Stimulated activated CD4-positive, alpha-beta T cell treated with anti-CD3 and anti-CD28 coated beads, TNF-alpha, amount 100 ng/mL, for 24 hours (primary cell): ENCODE results near the gene PID1.

Experiments
- DNase-seq, 3 experiments: peaks; one replicate each; pipeline ENCODE4 v3.0.0-alpha.2; 2020; ENCODE audit warnings: low read depth in 3 of 3

PID1 gene

DNA sequence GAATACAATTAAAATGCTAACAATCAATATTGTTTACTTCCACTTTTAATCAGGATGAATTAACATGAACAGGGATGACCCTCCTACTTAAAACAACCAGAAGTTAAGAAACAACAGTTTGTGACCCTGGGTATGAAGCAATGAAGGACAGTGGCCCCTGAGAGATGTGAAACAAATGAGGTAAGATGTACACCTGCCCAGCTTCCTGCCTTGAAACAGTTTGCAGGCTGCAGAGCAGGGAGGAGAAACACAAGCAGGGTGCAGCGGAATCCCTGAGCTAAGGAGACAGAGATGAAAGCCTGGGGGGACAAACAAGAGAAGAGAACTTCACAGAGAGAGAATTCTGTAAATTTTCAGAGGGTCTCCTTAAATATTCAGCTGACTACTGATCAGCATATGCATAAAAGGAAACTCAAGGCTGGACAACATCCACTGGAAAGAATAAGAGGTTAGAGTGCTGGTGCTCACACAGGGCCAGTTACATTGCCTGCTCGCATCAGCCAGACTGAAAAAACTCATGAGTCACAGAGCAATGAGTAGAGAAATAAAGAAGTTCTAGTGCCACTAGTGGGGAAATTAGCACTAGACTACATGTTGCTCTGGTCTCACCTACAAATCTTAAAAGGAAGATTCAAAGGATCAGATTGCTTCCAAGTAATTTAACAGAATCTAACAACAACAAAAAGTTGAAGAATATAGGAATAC lies 106.4 kb downstream of the PID1 start:
- DNase-seq: no peak

DNA sequence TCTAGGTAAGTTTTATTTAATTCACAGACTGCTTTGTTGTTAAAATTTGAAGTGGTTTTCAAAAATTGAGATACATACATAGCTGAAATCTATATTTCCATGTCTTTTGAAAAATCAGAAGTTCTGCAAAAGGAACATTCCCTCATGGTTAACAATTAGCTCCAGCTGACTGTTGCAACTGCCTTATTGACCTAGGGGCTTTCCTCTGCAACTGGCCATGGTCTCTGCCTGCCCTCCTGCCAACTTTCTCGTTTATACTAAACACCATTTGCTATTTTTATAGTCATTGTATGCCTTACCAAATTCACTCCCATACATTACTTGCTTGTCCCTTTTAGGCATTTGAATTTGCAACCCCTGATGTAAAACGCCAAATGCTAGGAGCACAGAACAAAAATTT lies 107.2 kb downstream of the PID1 start:
- no peak for DNase-seq

DNA sequence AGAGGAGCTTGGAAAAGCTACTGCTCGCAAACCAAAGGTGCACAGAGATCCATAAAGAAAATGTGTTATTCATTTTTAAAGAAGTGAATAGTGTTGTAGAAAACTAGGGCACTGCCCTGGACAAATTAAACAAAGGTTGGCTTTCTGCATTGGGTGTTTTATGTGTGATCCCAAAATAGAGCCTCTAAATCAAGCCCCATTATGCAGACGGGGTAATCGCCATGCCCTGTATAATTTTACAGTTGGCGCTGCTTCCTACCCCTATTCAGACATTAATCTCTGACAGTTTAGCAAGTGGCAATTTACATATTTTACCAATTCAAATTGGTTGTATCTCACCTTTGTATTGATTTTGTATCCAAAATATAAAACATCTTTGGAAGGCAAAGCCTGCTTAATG lies 109.1 kb downstream of the PID1 start:
- no peak for DNase-seq

DNA sequence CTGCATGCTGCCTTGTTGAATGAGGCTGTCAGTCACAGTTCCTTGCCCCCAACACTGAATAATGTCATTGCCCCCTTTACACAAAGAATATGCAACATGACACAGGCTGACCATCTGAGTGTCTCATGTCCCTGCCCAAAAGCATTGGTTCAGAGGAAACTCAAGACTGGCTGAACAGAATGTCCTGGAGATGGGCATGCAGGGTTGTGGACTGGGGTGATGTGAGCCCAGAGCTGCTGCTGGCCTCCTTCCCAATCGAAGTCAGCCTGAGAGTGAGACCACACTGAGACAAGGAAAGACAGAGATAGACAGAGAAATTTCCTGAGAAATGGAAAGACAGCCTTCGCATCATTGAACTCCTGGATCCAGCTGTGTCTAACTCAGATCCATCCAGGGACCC lies 110.1 kb downstream of the PID1 start:
- DNase-seq: no peak

DNA sequence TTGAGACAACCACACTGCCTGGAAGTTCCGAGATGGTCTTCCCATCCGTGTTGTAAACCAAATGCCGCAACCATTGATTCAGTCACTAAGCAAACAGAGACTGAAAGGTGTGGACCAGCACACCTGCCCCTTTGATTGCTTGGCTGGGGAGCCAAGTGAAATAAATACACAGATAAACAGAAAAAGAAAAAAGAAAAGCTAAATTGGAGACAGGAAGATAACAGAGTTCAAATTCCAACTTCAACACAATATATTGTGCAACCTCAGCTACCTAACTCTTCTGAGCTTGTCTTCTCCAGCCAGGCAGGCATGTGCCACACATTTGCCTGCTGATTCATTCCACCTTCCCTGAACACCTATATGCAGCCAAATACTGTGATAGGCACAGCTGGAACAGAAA lies 110.9 kb downstream of the PID1 start:
- no peak for DNase-seq

DNA sequence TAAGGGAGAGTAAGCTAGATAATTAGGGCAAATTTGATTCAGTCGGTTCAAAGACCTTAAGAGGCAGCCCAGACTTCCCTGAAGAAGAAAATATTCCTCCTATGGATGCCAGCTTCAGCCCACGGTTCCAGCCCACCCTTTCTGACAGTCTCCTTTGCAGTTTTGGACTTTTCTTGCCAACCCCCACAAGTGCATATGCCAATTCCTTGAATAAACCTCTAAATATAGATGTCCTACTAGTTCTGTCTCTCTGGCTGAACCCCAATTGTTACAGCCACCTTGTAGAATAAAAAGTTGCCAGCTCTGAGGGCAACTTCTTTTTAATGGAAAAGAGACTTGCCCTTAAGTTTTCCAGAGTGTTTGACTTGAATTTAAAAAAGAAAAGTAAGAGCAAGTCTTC lies 111.7 kb downstream of the PID1 start:
- no peak for DNase-seq

DNA sequence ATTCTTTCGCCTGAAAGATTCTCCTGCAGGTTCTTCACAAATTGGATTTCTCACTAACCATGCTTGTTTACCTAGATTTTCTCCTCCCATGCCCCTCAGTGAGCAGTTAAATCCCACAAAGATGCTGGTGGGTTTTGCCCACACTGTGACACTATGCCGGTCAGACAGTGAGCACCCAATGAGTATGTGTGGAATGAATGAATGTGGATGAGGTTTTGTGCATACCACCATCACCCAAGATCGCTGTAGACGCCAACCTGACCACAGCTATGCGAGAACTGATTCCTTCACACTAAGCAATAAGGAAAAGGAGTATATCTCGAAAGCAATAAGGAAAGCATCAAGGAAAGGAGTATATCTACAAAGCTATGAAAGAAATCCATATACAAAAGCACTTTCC lies 116.7 kb downstream of the PID1 start:
- no peak for DNase-seq

DNA sequence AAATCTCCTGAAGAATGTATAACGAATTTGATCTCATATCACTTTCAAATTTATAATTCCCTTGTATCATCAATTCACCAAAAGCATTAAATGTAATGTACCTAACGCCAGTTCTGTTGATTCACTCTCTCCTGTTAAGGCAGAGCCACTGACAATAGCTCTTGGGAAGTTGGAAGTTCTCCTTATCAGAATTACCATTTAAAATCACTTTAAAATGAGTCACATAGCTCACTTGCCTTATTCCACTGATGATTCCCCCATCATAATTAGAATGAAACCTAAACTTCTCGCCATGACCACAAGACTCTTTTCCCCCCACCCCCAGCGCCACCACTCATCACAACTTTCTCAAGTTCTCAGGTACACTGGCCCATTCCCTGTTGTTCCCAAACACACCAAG lies 117.1 kb downstream of the PID1 start:
- no peak for DNase-seq

DNA sequence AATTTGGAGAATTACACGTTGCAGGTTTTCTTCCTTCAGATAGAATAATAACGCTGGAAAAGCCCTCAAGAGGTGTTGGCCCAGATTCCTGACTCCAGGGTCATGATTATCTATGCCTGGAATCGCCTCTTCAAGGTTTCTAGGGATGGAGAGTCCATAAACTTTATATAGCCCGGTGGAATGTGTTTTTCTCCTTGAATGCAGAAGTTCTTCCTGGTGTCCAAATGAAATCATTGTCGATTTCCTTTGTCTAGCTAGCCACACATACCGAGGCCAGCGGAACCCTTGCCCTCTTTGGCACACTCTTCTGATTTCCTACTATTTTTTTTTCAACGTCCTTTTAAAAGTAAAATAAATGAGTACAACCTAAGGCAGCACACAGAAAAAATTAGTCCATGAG lies 117.8 kb downstream of the PID1 start:
- DNase-seq: no peak

DNA sequence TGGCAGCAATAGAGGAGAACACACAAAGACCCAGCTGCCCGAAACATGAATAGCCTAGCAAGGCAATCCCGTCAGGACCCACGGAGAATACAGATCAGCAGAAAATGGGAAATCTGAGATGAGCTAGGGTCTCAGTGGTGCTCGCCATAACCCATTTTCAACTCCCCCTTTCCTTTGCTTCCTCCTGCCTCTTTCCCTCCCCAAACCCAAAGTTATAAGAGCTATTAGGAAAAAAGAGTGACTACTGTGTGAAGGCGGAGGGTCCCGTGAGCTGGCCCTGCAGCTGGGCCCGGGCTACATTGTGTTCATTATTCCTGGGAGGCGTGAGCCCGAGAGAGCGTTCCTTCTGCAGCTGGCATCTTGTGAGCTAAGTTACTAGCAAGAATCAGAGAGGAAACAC lies 118.4 kb downstream of the PID1 start:
- no peak for DNase-seq

DNA sequence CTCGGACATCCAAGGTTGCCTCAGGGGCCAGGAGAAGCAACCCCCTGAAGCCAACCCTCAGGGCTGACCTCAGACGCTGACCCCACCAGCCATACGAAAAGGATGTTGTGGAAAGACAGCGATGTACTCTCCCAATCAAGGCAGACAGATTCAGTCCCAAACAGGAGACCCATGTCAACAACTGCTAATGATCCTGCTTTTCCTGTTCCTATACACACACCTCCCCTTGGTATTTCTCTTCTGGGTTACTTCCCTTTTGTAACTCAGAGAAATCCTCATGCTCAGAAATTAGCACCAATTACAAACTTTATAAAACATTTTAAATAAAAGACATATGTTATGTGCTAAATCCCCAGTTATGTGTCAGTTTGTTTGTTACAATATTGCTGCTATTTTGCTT lies 120.8 kb downstream of the PID1 start:
- no peak for DNase-seq

DNA sequence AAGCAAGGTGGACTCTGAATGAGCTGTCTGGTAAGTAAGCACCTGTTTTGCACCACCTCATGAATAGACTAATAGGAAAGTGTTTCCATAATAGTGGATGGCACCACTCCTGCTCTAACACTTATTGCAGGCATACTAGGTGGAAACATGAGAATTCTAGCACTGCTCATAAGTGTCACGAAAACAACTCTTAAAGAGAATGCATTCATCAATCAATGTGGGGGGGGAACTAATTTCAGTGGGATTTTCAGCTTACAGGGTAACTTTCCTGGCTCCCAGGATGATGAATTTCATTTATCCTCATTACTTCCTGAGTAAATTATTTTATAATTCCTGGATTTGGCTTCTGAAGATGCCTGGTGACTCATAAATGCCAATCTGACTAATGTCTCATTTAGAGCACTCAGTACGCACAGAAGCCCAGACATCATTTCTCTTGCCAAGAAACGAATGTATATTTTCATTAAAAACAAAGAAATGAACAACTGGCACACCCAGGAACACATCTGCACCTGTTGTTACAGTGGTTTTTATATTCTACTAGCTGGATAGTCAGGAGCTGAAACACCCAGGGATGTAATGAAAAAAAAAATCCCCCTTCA lies 129.6 kb downstream of the PID1 start:
- no peak for DNase-seq

DNA sequence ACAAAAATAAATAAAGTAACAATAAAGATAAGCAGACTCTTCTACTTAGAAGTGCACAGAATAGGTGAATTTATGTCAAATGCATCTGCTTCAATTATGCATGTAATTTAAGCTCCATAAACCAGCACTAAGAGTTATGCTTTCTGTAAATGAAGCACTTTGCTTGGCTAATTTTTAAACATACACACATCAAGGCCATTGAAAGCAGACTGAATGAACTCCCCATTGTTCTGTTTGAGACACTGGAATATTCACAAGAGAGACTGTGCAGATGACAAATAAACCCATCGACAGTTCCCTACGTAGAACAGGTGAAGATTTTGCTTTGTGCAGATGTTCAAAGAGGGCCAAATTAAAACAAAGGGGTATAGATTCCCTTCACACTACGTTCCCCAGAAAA lies 133.4 kb downstream of the PID1 start:
- no peak for DNase-seq

DNA sequence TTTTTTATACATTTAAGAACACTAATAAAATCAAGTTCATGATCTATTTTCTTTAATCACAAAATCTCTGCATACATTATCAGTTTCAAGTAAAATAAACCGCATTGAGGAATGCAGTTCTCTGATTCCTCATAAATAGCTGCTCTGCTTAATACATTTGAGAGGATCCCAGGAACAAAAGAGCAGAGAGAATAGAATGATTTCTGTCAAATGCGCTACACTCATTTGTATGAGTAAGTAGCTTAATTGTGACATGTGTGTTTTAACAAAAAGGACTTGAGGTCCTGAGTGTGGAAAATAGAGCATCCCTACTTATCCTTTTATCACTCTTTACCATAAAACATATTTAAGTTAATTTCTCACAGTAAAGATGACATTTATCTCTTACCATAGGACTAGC lies 134.0 kb downstream of the PID1 start:
- DNase-seq: no peak

DNA sequence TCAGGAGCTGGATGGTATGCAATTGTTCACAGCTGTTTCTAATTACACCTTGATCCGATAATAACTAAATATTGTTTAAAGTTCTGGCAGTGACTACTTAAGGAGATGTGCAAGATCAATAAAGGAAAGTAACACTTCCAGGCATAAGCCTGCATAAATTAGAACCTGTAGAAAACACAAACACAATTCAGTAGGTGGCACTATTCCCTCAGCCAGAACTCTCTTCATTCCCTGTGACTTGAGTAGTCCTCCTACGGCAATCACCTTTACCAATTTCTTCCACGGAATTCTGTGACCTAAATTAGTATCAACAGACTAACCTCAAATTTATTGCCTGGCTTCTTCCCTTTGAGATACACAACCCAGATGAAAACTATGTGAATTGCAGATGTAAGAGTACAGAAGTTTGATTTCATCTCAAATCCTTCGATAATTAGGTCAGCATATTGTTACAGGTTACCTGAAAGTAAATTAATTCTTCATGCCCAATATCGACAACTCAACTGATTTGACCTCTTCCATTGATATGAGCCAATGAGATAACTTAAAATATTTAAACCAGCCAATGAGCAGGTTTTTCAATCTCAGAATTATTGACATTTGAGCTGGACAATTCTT lies 137.8 kb downstream of the PID1 start:
- no peak for DNase-seq

DNA sequence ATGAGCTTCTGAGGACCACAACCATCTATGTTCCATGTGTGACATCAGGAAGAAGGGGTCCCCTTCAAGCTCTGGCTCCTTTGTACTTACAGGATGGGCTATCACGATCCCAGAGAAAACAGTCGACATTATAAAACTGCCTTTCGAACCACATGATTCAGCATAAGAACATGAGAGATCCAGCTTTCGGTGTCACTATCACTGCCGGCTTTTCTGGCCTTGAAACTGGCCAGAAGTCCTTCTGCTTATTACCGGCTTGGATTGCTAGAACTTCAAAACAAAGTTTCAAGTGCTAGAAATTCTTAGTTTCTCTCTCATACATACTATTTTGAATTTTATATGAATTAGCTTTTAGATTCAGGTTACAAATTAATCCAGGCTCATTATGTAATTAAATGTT lies 138.9 kb downstream of the PID1 start:
- DNase-seq: no peak

DNA sequence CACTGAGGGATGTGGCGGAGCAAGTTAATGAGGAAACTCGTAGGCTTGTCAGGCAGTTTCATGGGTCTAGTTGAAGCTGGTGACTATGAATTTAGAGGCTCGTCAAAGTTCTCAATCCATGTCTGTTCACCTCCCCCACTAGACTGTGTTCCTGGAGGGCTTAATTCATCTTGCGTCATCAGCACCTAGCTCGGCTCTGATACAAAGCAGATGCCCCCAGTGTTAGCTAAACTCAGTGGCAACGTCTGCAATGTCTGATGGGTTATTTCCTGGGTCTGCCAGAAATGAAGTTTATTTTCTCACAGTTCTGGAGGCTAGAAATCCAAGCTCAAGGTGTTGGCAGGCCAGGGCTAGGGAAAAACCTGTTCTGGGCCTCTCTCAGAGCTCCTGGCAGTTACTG lies 140.6 kb downstream of the PID1 start:
- DNase-seq: no peak

DNA sequence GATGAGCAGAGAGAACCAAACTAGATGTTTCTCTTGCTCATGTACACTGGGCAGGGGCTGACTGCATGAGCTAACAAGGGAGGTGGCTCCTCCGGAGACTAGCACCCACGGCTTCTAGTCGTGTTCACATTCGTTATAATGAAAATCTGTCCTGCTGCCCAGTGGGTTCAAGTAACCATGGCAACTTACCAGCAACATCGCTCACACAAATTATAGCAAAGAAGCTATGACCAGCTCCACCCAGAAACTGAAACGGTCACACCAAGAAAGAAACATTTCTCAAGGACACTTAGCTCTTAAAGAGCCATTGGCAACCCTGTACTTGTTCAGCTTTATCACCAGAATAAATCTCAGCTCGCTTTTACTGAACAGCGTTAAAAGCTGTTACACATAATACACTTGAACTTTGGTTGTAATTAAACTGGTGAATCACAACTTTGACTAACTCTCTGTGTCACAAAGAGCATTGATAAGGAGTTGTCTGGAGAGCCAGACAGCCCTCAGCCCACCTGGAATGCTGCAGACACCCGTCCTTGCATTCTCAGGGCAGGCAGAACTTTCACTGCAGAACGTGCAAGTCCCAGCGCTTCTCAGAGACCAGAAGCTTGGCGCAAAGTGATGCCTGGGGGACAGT lies 141.2 kb downstream of the PID1 start:
- DNase-seq: no peak

DNA sequence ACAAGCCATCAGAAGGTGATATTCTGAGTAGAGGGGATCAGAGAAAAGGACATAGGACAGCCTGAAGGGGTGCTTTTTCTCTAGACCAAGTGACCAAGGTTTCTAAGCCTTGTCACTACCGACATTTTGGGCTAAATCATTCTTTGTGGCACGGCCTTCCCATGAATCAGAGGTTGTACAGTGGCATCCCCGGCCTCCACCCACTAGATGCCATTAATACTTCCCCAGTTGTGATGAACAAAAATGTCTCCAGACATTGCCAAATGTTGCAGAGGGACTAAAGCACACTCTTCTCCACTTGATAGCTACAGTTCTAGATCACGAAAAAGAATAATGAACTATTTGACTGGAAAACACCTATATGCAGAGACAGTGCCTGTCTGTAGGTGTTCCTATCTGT lies 143.6 kb downstream of the PID1 start:
- DNase-seq: no peak

DNA sequence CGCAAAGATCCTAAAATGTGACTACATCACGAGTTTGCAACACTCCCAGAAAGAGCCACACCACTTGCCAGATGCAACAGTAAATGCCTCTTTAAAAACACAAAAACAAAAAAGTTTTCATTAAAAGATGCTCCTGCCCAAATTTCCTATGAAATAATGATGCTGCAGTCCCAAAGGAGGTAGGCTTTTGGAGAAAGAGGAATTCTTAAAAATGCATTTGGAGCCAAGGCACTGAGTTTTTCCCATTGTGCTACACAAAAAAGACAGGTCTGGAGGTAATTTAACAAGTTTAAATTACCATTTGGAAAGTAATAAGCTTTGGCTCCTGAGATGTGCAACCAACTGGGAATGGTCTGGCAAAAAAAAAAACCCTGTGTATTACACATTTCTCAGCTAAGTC lies 145.0 kb downstream of the PID1 start:
- DNase-seq: no peak

DNA sequence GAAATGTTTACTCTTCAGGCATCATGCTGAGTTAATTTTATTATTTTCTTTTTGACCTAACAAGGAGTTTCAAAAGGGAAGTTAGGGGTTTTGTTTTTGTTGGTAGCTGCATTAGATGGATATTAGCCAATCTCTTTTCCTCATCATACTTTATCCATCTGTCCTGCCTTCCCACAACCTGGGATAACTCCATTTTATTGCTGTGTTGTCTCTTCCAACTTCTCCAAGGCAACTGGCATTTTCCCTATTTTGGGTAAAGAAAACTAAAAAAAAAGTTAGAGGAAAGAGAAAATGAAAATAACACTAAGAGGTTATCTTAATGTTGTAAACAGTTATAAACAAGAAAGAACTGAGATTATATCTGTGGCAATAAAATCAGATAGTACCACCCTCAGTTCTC lies 147.0 kb downstream of the PID1 start:
- DNase-seq: no peak

DNA sequence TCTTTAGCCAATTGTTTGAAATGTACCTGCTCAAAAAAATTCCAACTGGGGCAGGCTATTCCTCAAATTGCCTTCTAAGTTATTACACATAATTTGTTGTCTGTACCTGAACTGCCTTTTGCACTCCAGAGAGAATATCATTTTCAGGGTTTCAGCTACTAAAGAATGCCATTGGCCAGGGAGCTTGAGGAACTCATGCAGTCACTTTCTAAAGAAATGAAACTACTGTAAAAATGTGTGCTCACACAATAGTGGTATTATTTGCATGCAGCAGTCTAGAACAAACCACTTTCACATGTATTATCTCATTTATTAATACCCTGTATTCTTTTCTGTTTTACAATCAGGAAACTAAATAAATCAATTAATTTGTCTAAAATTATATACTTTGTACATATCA lies 152.2 kb downstream of the PID1 start:
- DNase-seq: no peak

DNA sequence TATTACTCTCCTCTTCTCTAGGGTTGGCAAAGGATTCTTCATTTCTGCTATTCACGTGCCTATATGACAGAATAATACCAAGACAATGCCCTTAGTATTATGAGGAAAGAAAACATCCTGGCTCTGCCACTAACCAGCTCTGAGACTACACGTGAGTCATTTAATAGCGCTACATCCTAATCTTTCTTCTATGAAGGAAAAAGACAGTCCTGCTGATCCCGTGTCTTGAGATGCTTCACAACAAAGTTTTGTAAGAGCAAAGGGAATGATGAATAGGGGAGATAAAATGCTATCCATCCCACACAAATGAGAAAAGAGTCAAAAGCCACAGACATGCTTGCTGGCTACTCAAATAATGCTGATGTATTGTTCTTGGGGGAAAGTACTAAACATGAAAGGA lies 152.8 kb downstream of the PID1 start:
- DNase-seq: no peak
